ENCODE data around the gene NCOA7.

The NCOA7 gene

GRCh38 chr6:125789167-125789566 is 1.6 kb upstream of the NCOA7 start:
- no peak overlapping the region for H3K4me3 ChIP-seq (ENCODE audit: low read depth in 1 of 2, low read length in 1 of 2)
- H3K27ac ChIP-seq, result peak overlapping the region; percentile 87
- H3K4me1 ChIP-seq (ENCODE audit: control insufficient read depth in 1 of 2, insufficient read depth in 1 of 2, low read depth in 1 of 2, low read length in 1 of 2), result peaks cover 39 to 43% of the 10 kb centered on the region in 2 experiments
- H3K36me3 ChIP-seq, result no peaks in the 10 kb centered on the region
- H3K9me3 ChIP-seq, result no peaks in the 10 kb centered on the region
- H3K27me3 ChIP-seq, result no peaks in the 10 kb centered on the region
- TF ChIP-seq, protein P1, sequence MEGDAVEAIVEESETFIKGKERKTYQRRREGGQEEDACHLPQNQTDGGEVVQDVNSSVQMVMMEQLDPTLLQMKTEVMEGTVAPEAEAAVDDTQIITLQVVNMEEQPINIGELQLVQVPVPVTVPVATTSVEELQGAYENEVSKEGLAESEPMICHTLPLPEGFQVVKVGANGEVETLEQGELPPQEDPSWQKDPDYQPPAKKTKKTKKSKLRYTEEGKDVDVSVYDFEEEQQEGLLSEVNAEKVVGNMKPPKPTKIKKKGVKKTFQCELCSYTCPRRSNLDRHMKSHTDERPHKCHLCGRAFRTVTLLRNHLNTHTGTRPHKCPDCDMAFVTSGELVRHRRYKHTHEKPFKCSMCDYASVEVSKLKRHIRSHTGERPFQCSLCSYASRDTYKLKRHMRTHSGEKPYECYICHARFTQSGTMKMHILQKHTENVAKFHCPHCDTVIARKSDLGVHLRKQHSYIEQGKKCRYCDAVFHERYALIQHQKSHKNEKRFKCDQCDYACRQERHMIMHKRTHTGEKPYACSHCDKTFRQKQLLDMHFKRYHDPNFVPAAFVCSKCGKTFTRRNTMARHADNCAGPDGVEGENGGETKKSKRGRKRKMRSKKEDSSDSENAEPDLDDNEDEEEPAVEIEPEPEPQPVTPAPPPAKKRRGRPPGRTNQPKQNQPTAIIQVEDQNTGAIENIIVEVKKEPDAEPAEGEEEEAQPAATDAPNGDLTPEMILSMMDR (IDR thresholded peaks at IDR 0.05), result no peak

DNA sequence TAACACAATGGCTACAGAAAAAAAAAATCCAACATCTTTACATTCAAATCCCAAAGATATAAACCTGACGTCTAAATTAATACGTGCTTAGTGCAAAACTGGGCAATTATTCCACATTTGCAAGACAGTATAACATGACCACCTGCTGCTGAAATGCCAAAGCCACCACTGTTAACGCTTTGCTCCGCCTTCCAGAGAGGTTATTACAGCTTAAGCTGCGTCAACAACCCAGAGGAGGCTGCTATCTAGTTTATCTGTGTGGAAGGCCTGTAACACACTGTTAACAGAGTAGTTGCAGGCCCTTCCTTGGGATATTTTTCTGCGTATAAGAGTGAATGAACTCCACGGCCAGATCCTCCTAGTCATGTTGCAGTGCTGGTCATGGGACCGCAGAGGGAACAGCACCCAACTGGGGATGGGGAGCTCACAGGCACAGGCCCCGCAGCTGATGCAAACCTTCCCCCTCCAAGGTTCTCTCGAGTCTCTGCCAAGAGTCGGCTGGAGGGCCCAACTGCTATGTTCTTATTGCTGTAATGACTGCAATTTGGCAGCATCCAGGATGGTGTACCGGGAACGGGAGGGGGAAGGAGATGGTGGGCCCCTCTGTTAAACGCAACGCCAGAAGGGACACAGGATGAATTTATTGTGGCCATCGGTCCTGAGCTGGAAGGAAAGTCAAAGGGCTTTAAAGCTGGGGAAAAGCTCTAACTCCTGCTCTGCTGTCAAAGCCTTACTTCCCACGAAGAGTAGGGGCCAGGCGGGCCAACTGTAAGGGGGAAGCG is 993 bp upstream of the NCOA7 start:
- H3K4me3 ChIP-seq (ENCODE audit: low read depth in 1 of 2, low read length in 1 of 2), result peak overlapping the region; percentile 77 to 94
- H3K4me1 ChIP-seq (ENCODE audit: control insufficient read depth in 1 of 2, insufficient read depth in 1 of 2, low read depth in 1 of 2, low read length in 1 of 2), result peaks cover 39 to 43% of the 10 kb centered on the region in 2 experiments
- H3K36me3 ChIP-seq, result no peaks in the 10 kb centered on the region
- TF ChIP-seq, protein P1 (IDR thresholded peaks at IDR 0.05), result no peak
- no peaks in the 10 kb centered on the region for H3K9me3 ChIP-seq
- H3K27ac ChIP-seq, result peak overlapping the region; percentile 87
- no peaks in the 10 kb centered on the region for H3K27me3 ChIP-seq

- H3K4me3 ChIP-seq (ENCODE audit: low read depth in 1 of 2, low read length in 1 of 2), result peak overlapping the region; percentile 77 to 94
Observed at GRCh38 chr6:125791151-125791819, 525 bp downstream of the NCOA7 start.

GRCh38 chr6:125791820-125792165 is 1.0 kb downstream of the NCOA7 start:
- TF ChIP-seq, protein P1 (IDR thresholded peaks at IDR 0.05), result no peak
- Histone ChIP-seq H3K36me3 (no peaks in the 10 kb centered on the region), H3K4me3 (ENCODE audit: low read depth in 1 of 2, low read length in 1 of 2) (peak overlapping the region; percentile 77 to 94), H3K9me3 (no peaks in the 10 kb centered on the region), H3K27me3 (no peaks in the 10 kb centered on the region), H3K27ac (peak overlapping the region; percentile 87), H3K4me1 (ENCODE audit: control insufficient read depth in 1 of 2, insufficient read depth in 1 of 2, low read depth in 1 of 2, low read length in 1 of 2) (peaks cover 39 to 43% of the 10 kb centered on the region in 2 experiments)

More at GRCh38 chr6:125791151-125791819, 525 bp downstream of the NCOA7 start:
- H3K36me3 ChIP-seq, result no peaks in the 10 kb centered on the region
- peaks cover 39 to 43% of the 10 kb centered on the region in 2 experiments for H3K4me1 ChIP-seq (ENCODE audit: control insufficient read depth in 1 of 2, insufficient read depth in 1 of 2, low read depth in 1 of 2, low read length in 1 of 2)
- H3K27me3 ChIP-seq, result no peaks in the 10 kb centered on the region
- TF ChIP-seq, protein P1 (IDR thresholded peaks at IDR 0.05), result no peak
- H3K9me3 ChIP-seq, result no peaks in the 10 kb centered on the region
- H3K27ac ChIP-seq, result peak overlapping the region; percentile 87

DNA sequence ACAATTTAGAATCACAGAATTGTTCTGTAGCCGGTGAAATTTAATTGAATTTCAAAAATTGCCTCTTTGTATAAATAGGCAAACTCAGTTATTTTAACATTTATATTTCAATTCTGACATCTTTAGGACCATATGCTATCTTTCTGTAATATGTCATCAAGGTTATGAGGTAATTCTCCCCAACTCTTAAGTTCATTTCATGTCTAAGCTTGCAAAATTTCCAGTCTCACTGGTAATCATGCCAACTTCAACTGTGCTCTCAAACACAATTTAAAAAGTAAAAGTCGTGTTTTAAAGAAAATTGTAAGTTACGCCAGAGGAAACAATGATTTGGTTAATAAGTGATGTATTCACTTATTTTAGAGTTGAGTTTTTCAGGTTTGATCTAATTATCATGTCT is 1.4 kb downstream of the NCOA7 start:
- TF ChIP-seq, protein P1 (IDR thresholded peaks at IDR 0.05), result no peak
- H3K4me1 ChIP-seq (ENCODE audit: control insufficient read depth in 1 of 2, insufficient read depth in 1 of 2, low read depth in 1 of 2, low read length in 1 of 2), result peaks cover 39 to 43% of the 10 kb centered on the region in 2 experiments
- H3K27me3 ChIP-seq, result no peaks in the 10 kb centered on the region
- H3K27ac ChIP-seq, result peak overlapping the region; percentile 87
- H3K4me3 ChIP-seq (ENCODE audit: low read depth in 1 of 2, low read length in 1 of 2), result peak overlapping the region in 1 of 2 experiments; percentile 94
- no peaks in the 10 kb centered on the region for H3K9me3 ChIP-seq
- H3K36me3 ChIP-seq, result no peaks in the 10 kb centered on the region

All from neutrophil (primary cell).